ENCODE data around the gene MYO18B. TPM values are rescaled to one million over a fixed set of nuclear protein-coding genes. Genes with fewer than 3 reads are reported as not detected.

Gene MYO18B
- polyA plus RNA-seq, 3 donors = 0.16 to 0.21 (median 0.20) TPM

- DNase-seq = no peak
Observed at GRCh38 chr22:25822344-25822743, 80.4 kb downstream of the MYO18B start.

- no peak for DNase-seq
Observed at GRCh38 chr22:25823276-25823675, 81.3 kb downstream of the MYO18B start.

DNA sequence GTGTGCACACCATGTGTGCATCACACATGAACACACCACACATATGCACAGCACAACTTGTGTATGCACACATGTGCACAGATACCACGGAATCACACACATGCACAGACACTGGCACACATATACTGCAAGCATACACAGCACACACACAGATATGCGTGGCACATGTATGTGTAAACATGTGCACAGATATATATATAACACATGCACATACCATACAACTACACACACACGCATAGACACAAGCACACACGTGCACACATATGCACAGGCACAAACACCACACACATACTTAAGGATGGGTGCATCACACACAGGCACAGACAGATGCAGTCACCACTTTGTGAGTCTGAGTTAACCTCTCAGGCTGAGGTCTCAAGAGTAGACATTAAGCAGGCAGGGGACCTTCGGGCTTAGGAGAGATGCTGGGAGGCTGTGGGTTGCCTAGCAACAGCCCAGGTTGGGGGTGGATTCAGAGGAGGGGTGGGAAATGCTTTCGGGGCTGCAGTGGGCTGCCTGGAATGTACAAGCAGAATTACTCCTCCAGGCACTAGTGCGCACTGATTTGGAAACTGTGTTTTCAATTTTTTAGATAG lies 82.9 kb downstream of the MYO18B start:
- no peak for DNase-seq

GRCh38 chr22:25827415-25827814 lies 85.4 kb downstream of the MYO18B start:
- no peak for DNase-seq

DNA sequence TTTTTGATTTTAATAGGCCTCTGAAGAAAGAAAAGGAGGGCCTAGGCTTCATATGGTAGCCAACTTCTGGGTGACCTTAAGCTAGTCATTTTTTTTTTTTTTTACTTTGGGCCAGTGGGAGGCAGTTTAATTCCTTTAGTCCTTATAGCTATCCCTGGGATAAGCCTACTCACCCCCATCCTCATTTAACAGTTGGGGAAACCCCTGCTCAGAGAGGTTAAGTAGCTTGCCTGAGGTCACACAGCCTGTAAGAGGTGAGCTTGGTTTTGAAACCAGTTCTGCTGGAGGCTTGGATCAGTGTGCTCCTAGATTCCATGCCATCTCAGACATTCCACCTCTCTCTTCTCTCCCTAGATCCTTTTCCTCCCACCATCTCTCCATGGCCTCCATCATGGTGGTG lies 86.4 kb downstream of the MYO18B start:
- no peak for DNase-seq

GRCh38 chr22:25829237-25829636 lies 87.2 kb downstream of the MYO18B start:
- no peak for DNase-seq

GRCh38 chr22:25829808-25830777 lies 88.1 kb downstream of the MYO18B start:
- no peak for DNase-seq

DNA sequence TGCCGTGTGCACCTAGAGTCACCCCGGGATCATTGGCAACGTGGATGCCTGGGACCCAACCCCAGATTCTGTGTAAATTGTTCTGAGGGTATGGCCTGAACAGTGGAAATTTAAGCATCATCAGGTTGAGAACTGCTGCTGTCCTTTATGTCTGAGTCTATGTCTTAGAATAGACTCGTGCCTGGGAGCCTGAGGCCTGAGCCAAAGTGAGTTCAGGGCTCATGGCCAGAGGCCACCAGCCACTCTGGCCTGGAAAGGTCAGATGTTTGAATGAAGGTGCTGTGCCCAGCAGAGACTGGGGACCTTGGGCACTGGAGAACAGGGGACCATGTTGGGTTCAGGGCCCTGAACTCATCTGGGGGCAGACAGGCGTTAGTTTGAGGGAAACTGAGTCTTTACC lies 91.1 kb downstream of the MYO18B start:
- DNase-seq = no peak

DNA sequence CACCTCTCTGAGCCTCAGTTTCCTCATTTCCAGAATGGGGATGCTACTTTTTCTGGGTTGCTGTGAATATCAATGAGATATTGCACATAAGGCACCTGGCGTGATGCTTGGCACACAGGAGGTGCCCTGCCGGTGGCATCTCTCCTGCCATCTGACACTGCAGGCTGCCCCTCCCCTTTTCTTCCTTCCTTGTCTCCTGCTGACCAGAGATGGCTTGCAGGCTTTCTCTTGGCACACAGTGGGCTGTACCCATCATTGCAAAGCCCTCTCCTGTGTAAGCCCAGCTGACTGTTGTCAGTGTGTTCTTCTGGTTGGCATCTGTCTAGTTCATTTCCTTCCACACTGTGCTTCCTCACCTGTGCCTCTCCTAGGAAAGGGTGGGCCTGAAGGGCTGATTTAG lies 91.7 kb downstream of the MYO18B start:
- DNase-seq = no peak

DNA sequence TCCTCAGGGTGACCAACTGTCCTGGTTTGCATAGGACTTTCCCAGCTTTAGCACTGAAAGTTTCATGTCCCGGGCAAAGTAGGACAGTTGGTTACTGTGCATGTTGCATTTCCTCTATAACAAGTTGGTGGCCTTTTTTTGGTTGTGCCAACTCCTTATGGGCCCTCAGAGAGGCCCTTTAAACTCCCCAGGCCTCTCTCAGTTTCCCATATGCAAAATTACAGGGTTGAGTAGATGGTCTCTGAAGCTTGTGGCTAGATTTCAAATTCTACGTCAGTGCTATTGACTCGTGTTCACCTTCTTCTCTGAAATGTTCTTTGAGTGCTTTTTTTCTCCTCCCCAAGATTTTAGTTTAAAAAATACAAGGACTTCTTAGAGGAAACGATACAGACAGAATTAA lies 92.5 kb downstream of the MYO18B start:
- no peak for DNase-seq

DNA sequence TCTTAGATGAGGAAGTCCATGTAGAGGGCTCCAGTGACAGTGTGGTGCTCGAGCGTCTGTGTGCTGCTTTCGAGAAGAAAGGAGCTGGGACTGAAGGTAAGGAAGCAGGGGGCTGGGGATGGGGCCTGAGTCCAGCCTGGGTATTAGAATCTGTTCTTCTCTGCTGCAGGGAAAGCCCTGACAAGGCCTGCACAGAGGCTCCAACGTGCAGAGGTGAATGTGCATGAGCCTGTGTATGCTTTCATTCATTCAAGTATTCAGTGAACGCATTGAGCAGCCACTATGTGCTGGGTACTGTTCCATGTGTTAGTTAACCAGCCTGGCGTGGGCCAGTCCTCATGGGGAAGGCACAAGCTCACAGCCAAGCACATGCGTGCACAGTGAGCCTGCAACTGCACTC lies 93.4 kb downstream of the MYO18B start:
- no peak for DNase-seq

- DNase-seq = no peak
Observed at GRCh38 chr22:25837288-25837900, 95.4 kb downstream of the MYO18B start.

DNA sequence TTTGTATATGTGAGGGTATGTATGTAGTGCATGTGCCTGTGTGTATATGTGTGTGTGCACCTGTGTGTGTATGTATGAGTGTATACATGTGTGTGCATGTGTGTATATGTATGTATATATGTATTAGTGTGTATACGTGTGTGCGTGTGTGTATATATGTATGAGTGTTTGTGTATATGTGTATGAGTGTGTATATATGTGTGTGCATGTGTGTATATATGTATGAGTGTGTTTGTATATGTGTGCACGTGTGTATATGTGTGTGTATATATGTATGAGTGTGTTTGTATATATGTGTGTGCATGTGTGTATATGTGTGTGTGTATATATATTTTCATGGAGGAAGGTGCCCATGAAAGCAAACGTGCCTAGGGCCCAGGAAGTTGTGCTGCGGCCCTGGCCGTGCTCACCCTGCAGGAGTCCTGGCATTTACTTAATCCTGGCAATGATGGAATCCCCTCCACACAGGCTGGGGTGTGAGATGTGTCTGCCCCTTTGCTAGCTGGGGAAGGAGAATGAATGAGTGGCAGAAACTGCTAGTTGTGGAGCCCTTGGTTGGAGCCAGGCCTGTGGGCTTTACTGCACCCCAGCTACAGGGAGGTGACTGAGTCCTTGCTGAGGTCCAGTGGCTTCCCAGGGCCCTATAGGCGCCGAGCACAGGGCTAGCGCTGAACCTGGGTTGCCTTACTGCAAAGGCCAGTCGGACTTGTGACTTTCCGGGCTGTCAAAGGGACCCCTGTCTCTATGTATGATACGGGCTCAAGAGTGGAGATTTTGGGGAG lies 97.2 kb downstream of the MYO18B start:
- DNase-seq = no peak

DNA sequence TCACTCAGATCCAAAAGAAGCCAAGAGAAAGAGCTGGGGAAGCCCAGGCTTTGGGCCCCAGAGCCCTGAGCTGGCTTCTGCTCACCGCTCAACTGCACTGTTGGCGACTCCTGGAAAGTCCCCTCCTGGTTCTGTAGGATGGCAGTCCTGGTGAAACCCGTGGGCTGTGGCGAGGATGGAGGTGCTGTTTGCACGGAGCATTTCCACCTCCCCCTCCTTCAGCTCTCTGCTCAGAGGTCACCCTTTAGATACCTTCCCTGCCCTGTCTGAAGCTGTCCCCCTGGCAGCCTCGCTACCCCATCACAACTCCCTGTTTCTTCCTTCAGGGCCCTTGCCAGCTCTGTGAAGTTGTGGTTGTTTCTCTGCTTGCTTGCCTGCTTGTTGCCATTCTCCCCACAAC lies 97.8 kb downstream of the MYO18B start:
- no peak for DNase-seq

- DNase-seq = no peak
Observed at GRCh38 chr22:25840167-25840566, 98.2 kb downstream of the MYO18B start.

GRCh38 chr22:25840891-25841290 lies 98.9 kb downstream of the MYO18B start:
- no peak for DNase-seq

DNA sequence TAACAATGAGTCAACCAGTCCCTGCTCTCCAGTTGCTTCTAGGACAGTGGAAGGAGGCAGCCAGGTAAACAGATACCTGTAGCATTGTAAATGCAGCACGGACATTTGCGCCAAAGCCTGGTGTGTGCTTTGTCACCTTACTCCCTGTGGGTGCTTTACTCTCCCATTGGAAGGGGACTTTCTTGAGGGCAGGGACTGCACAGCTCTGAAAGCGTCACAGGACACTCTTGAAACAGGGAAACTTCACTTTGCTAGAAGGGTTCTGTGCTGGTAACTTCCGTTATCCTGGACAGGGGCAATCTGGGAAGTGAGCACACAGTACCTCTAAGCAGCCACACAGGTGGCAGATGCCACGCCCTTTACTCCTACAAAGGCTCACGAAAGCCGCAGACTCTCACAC lies 99.8 kb downstream of the MYO18B start:
- DNase-seq = no peak

DNA sequence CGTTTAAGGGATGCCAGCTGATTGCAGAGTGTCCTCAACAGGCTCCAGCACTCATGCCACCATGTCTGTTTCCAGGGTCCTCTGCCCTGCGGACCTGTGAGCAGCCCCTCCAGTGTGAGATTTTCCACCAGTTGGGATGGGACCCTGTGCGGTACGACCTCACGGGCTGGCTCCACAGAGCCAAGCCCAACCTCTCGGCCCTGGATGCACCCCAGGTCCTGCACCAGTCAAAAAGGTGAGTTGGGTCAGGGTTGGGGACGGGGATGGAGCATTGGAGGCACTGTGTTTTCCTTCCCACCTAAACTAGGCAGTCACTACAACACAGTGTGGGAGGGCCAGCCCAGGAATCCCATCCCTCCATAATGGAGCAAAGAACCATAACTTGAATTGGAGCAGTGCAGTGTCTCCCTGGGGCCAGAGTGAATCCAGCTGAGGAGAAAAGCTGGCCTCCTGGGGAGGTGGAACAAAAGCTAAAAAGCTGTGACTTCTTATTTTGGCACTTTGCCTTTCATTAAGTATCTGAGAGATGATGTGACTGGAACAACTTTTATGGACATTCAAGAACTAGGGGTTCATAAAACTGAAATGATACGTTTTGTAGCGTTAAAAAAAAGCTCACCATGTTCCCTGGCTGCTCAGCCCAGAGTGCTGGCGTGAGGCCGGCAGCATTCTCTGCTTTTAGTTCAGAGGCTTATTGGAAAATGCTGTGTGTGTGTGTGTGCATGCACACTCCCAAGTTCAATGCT lies 101.8 kb downstream of the MYO18B start:
- no peak for DNase-seq

DNA sequence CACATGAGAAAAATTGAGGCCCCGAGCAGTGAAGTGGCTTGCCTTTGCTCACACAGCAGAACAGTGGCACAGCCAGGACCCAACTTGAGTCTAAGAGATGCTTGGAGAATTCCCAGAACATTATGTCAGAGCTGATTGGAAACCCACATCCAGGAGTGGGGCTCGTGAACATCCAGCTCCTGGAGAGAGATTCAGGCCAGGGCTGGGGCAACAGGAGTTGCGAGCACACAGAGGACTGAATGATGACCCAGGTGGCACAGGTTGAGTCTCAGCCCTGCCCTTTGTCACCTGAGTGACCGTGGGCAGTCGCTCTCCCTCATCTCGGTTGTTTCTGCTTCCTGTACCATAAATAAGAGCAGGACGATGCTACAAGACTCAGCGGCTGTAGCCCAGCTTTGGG lies 102.6 kb downstream of the MYO18B start:
- DNase-seq = no peak

- no peak for DNase-seq
Observed at GRCh38 chr22:25845985-25846745, 104.2 kb downstream of the MYO18B start.

DNA sequence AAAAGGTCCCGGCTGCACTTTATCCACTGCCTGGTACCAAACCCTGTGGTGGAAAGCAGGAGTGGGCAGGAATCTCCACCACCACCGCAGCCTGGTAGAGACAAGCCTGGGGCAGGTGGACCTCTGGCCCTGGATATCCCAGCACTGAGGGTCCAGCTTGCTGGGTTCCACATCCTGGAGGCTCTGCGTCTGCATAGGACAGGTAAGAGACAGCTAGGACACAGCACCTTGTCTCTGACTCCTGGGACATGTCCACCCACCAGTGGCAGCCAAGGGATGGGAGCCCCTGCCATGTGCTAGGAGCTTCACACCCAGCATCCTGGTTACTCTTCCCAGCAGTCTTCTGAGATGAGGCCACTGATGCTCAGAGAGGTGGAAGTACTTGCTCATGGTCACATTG lies 105.5 kb downstream of the MYO18B start:
- DNase-seq = no peak

All from renal pelvis (tissue), 4 donors.